ENCODE measurements around the gene LRRC71.

The LRRC71 gene

DNA sequence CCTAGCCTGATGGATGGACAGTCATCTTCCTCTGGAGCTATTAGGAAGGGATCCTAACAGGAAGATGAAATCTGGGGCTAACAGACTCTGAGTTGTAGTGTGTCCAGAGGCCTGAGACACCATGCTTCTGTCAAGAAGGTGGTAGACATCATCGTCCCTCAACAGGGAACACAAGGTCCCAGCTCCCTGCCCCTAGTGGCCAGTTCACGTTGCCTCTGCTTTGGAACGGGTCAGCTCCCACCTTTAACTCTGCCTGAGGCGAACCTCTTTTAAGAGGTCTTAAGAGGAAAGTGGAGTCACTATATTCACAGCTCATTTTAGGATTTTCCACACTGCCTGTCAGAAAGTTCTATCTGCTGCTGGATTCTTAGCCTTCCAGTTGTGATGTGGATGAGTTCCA lies 28.3 kb downstream of the LRRC71 start:
- DNase-seq = no peak

DNA sequence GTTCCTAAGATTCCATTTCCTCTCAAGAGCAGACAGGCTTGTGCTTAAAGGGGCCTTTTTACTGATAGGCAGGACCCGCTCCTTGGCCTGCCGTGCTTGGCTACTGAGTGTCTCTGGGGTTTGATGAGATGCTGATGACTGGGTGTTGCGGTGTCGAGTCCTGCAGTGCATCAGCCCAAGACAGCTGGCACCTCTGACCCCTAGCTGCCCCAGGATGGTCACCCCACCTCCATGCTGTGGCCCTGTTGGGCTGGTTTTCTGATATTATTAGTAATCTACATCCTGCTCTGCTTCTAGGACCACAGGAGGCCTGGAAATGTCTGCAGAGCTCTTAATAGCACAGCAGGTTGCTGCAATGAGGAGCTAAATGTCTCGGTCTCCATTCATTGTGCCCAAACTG lies 28.7 kb downstream of the LRRC71 start:
- DNase-seq = no peak

DNA sequence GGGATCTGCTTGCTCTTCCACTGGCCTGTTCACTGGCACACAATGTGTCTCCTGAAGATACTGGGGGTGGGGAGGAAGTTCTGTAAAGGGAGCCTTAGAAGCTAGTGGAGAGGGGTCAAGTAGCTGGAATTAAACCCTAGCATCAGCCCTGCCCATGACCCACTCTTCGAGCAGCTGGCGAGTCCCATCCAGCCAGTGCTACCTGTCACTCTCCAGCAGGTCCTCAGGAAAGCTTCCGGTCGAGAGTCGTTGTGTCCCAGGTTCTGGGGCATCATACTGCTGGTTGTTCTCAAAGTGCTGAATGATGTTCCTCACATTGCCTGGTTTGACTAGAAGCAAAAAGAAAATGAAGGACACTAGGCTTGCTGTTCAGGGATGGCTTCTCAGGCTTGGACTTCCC lies 30.9 kb downstream of the LRRC71 start:
- DNase-seq = no peak

DNA sequence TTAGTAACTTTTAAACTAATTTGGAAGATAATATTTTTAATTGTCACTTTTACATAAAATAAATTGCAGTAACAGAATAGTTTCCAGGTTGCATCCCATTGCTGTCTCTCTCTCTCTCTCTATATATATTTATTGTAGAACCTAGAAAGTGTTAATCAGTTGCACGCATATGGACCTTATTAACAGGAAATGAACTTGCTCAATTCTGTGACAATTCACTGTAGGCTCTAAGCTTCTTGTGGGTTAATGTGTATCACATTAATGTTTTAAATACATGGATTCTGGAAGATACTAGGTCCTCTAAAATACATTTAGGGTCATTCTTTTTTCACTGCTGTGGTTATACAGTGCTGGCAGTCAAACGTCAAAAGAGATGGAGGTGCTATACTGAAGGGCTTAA lies 33.1 kb downstream of the LRRC71 start:
- no peak for DNase-seq

DNA sequence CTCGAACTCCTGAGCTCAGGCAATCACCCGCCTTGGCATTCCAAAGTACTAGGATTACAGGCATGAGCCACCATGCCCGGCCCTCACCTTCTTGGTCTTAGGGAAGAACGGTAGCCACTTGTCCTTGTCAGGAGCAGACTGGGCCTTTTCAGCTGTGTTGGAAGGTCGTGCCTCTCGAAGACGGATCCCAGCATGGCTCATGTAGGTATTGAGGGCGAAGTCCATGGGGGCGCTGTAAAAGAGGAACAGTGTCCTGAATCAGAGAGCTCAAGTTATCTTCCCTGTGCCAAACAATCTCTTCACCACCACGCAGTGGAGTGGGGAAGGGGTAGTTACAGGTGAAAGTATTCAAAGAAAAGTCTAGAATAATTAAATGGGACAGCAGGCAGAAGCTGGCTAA lies 35.9 kb downstream of the LRRC71 start:
- no peak for DNase-seq

DNA sequence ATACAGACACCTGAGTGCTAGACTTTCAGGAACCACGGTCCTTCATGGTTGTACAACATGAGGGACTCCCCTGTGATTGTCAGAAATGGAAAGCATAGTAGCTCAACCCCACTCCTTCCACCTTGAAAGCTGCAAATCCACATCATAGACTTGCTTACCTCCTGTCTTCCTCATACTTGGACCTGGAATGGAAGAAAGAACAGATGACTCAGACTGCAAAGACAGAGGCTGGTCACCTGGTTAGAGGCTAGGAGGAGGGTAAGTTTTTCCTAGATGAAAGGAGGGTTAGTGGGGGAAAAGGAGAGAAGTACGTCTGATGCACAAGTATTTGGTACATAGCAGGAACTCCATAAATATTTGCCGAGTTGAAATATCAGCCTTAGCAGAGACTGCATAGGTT lies 37.2 kb downstream of the LRRC71 start:
- no peak for DNase-seq

DNA sequence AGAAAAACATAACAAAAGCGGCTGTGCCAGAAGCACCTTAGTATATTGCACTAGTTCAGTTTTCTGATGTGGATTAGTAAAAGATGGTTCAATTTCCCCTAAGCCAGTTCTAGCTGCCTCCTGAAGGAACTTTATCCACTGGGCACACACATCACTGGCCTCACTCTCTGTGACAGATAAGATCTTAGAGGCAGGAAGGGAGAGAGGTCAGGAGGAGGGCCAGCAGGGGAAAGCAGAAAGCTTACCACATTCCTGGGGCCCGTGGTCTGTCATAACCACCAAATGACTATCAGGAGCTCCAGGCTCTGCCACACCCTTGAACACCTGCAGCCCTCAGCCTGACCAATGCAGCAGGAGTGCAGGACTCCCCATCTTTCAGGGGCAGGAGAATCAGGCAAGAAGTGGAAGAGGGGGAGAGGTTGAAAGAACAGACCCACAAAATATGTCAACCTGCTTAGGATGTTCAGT lies 37.8 kb downstream of the LRRC71 start:
- no peak for DNase-seq

DNA sequence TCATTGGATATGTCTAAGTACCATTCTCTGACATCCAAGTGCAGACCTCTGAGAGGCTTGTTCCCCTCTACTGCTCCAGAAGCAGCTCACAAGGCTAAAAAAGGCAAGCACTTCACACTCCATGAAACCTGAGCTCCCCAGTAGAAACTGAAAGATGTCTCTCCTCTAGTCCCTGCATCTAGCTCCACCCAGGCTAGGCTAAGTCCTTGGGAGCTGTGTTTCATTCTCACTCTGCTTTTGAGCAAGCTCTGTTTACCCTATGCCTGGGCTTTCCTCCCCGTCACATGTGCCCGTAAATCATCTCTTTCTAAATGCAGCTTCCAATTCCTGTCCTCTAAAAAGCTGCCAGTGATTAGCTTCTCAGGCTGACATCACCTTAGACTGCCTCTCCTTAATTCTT lies 39.0 kb downstream of the LRRC71 start:
- DNase-seq = peak; percentile 61

DNA sequence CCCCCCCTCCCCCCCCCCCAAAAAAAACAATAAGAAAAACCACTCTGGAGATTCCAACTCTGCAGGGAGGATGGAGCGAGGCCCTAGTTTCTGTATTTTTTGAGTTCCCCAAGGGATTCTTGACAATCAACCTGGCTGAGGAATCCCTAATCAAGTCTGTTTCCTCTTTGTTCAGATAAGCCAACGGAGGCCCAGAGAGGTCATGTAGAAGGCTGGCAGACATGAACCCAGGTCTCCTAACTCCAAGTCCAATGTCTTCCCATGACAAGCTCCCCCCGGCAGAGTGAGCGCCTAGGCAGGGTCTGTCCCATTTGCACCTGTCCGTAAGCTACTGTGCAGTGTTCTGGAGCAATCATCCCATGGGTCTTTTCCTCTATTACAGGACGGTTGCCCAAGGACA lies 39.5 kb downstream of the LRRC71 start:
- DNase-seq = no peak

DNA sequence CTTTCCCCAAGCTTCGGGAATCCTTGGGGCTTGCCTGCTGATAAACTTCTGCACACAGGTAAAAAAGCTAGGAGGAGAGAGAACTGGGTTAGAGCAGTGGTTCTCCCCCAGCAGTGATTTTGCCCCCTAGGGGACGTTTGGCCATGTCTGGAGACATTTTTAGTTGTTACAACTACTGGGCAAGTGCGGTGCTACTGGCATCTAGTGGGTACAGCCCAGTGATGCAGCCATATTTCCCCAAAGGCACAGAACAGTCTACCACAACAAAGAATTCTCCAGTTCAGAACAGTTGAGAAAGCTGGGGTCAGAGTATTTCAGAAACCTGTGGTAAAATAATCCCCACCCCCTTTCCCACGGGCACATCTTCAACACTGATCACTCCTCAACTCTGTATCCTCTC lies 41.3 kb downstream of the LRRC71 start:
- DNase-seq = no peak

DNA sequence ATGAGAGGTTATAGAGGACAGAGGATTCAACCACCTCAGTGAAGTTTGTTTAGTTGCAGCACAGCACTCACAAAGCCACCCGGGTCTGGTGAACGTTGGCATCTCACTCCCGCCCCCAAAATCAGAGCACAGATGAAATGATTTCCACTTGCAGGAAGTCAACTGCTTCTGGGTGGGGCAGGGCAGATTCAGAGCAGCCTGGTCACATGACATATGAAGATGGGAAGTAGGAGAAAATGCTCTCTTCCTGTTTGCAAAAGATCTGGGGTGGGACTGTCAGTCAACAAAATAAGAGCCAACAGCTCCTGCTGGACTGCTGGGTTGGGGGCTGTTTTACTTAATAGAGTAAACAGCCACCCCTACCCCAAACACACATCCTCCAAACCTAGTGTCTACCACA lies 43.2 kb downstream of the LRRC71 start:
- no peak for DNase-seq

DNA sequence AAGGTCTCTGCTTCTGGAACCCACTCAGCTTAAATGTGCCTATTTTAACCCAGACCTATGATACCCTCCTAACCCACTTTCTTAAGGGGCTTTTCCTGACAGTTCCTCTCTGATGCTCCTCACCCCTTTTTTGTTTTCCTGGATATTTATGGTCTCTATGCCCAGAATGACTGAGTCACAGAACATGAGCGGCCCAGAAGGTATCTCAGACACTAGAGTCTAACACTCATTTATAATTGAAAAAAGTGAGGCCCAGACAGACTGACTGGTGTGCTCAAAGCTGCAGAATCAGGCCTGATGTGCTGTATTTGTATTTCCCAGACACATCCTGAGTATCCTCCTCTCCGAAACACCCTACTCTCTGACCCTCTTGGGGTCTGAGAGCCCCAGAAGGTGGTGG lies 44.0 kb downstream of the LRRC71 start:
- DNase-seq = no peak

DNA sequence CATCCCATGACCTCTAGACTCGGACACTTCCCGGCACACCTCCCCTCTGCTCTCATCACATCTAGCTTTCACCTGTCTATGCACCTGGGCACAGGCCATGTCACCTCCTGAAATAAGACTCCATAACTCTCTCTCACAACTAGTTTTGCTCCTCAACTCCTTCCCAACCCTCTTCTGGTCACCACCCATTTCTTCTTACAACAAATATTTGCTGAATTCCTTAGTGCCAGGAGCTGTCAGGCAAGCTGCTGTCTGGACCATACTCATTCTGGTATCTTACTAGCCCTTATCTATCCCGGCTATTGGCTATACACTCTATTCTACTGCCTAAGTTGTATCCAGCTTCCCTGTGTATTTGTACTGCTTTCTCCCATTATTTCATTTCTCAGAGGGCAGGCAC lies 49.1 kb downstream of the LRRC71 start:
- DNase-seq = no peak

DNA sequence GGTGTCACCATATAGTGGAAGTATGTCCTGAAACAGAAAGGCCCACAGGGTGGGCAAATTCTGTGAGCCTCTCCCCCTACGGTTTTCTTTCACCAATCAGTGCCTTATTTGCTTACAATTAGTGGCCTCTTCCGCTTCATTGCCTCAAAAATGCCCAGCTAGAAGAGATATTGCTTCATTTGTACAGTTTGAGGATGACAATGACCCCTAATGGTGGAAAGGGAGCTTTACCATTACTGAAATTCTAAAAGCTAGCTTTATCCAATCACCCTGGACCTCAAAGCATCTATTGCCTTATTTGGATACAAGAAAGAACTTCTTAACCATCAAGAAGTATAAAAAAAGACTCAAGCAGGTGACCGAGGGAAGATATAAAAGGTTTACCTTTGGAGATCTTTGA lies 49.6 kb downstream of the LRRC71 start:
- no peak for DNase-seq

DNA sequence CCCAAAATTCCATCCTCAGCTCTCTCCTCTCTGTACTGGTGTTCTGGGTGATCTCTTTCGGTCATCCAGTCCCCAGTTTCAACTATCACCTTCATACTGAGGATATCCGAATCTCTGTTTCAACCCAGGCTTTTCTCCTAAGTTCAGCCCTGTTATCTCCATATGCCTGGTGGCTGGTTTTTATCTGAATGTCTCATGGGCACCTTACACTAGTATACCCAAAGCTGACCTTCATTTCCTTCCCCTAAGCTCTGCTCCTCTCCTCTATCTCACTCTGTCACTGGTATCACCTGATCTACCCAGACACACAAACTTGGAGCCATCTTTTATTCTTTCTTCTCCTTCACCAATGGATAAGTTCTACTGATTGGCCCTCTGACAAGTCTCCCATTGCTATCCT lies 53.0 kb downstream of the LRRC71 start:
- DNase-seq = no peak

DNA sequence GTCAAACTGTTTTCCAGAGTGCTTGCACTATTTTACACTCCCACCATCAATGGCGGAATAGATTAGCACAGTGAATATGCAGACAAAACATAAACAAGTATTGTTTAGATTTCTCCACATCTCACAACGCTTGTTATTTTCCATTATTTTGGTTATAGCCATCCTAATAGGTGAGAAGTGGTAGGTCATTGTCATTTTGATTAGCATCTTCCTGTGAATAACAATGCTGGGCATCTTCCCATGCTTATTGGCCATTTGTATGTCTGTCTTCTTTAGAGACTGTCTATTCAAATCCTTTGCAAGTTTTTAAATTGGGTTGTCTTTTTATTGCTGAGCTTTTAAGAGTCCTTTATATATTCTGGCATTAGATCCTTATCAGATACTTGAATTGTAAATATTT lies 54.7 kb downstream of the LRRC71 start:
- DNase-seq = no peak

DNA sequence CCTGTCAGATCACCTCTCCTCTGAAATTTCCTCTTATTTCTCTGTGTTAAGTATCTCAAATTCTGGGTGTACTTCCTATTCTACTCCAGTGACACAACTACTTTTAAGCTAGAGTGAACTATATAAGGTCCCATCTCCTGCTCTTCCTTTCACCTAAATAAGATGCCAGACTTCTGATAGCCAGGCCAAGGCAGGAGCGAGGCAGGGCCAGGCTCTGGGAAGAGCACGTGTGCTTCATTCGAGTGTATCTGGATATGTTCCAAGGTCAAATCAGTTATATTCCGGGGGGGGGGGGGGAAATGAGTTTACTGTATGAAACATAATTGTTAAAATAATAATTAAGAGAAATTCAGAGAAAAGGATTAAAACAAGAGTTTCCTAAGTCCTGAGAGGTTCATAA lies 60.1 kb downstream of the LRRC71 start:
- no peak for DNase-seq

Measured in NCI-H2029 (cell line).